OCI-LY1 (cell line): ENCODE measurements around the gene ZNF670.

ENCODE experiments used
- H2AFZ ChIP-seq: fragments of 200-600 bp; sonication (generic), shearing (Covaris generic); 2 replicates; pipeline ENCODE4 v1.6.0; 2014; ENCODE audit warnings: antibody characterized with exemption, mild to moderate bottlenecking, low read length
- H3F3A ChIP-seq: fragments of 200-600 bp; sonication (generic), shearing (Covaris generic); 2 replicates; pipeline ENCODE4 v1.6.0; 2014; ENCODE audit warnings: mild to moderate bottlenecking, antibody characterized with exemption, low read length, moderate library complexity; ENCODE audit not compliant: insufficient read depth
- H3K27ac ChIP-seq: fragments of 200-600 bp; sonication (generic); 2 replicates; pipeline ENCODE4 v1.5.1; 2014; ENCODE audit warnings: low read length, mixed run types, mild to moderate bottlenecking, low read depth; ENCODE audit not compliant: poor library complexity, severe bottlenecking
- H3K27me3 ChIP-seq: fragments of 200-600 bp; sonication (generic); 2 replicates; pipeline ENCODE4 v1.6.0; 2014; ENCODE audit warnings: antibody characterized with exemption, mild to moderate bottlenecking, low read length, moderate library complexity; ENCODE audit not compliant: insufficient read depth
- H3K36me3 ChIP-seq: fragments of 200-600 bp; sonication (generic); 2 replicates; pipeline ENCODE4 v1.6.1; 2014; ENCODE audit warnings: mild to moderate bottlenecking, antibody characterized with exemption, low read length, moderate library complexity, mixed read lengths; ENCODE audit not compliant: insufficient read depth
- H3K4me1 ChIP-seq: fragments of 200-600 bp; sonication (generic); 2 replicates; pipeline ENCODE4 v1.5.1; 2014; ENCODE audit warnings: mild to moderate bottlenecking, low read length, moderate library complexity; ENCODE audit not compliant: insufficient read depth, severe bottlenecking
- H3K4me2 ChIP-seq: fragments of 200-600 bp; sonication (generic), shearing (Covaris generic); 2 replicates; pipeline ENCODE4 v1.6.1; 2014; ENCODE audit warnings: low read length
- H3K4me3 ChIP-seq: fragments of 200-600 bp; sonication (generic); 2 replicates; pipeline ENCODE4 v1.5.1; 2014; ENCODE audit warnings: low read length, low read depth, mild to moderate bottlenecking, mixed read lengths; ENCODE audit not compliant: poor library complexity, severe bottlenecking
- H3K79me2 ChIP-seq: fragments of 200-600 bp; shearing (Covaris generic); 2 replicates; pipeline ENCODE4 v1.6.1; 2016; ENCODE audit warnings: mixed run types, low read length, mixed read lengths; ENCODE audit not compliant: insufficient read depth
- H3K9ac ChIP-seq: fragments of 200-600 bp; sonication (generic), shearing (Covaris generic); 2 replicates; pipeline ENCODE4 v1.6.1; 2014; ENCODE audit warnings: mild to moderate bottlenecking, low read length, mixed read lengths
- H3K9me2 ChIP-seq: fragments of 200-600 bp; sonication (generic), shearing (Covaris generic); 2 replicates; pipeline ENCODE4 v1.6.1; 2014; ENCODE audit warnings: low read depth, mild to moderate bottlenecking, low read length, mixed read lengths
- H3K9me3 ChIP-seq: fragments of 200-600 bp; shearing (Covaris generic); 2 replicates; pipeline ENCODE4 v1.6.1; 2014; ENCODE audit warnings: low read length, mixed read lengths
- H4K20me1 ChIP-seq: fragments of 200-600 bp; sonication (generic), shearing (Covaris generic); 2 replicates; pipeline ENCODE4 v1.6.0; 2016; ENCODE audit warnings: mild to moderate bottlenecking, low read length; ENCODE audit not compliant: insufficient read depth
- CTCF ChIP-seq: fragments of 200-600 bp; sonication (generic), shearing (Covaris generic); IDR thresholded peaks from 2 replicates; pipeline ENCODE4 v1.5.1; 2017; ENCODE audit warnings: mild to moderate bottlenecking, antibody characterized with exemption, low read length, moderate library complexity, mixed read lengths
- EZH2 ChIP-seq: fragments of 200-600 bp; sonication (generic), shearing (Covaris generic); IDR thresholded peaks from 2 replicates; pipeline ENCODE4 v1.8.0; 2017; ENCODE audit warnings: borderline replicate concordance, mixed run types, mild to moderate bottlenecking, antibody characterized with exemption, low read length, moderate library complexity, mixed read lengths

ZNF670 gene

DNA sequence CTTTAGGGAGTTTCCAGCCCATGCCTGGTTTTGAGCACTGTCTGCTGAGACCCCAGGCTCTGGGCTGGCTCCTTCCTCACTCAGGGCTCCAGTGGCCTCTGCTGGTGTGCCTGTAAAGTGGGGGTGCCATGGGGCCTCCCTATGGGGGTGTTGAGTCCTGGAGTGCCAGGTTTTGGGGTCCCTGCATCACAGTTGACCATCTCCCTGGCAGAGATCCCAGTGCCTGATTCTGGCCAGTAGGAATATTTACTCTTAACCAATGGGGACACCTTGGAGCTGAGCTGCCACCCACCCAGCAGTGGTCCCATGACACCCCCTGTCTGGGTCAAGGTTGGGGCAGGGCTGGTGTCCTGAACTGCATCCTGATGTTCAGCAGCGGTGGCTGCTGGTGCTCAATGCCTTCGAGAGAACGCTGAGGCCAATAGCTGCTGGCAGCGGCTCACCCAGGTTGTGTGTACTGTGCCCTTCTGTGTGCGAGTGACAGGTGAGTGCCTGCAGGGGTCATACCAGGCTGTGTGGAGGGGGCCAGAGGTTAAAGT lies 35.2 kb upstream of the ZNF670 start:
- Histone ChIP-seq H3K4me1 (no peaks in the 10 kb centered on the region), H3K79me2 (no peaks in the 10 kb centered on the region), H3K4me2 (no peak overlapping the region), H3K27me3 (no peaks in the 10 kb centered on the region), H3K9me2 (no peaks in the 10 kb centered on the region), H3K27ac (no peak overlapping the region), H3K9me3 (no peaks in the 10 kb centered on the region), H3K36me3 (no peaks in the 10 kb centered on the region), H3F3A (no peaks in the 10 kb centered on the region), H4K20me1 (no peaks in the 10 kb centered on the region), H3K9ac (no peak overlapping the region), H3K4me3 (no peak overlapping the region), H2AFZ (no peak overlapping the region)
- TF ChIP-seq EZH2: no peak
- TF ChIP-seq CTCF: no peak

GRCh38 chr1:247113094-247113497 lies 34.5 kb upstream of the ZNF670 start:
- no peak for TF ChIP-seq CTCF
- no peak for TF ChIP-seq EZH2
- Histone ChIP-seq H3F3A (no peaks in the 10 kb centered on the region), H3K9me3 (no peaks in the 10 kb centered on the region), H4K20me1 (no peaks in the 10 kb centered on the region), H3K9me2 (no peaks in the 10 kb centered on the region), H3K4me1 (no peaks in the 10 kb centered on the region), H3K4me3 (no peak overlapping the region), H3K27me3 (no peaks in the 10 kb centered on the region), H3K36me3 (no peaks in the 10 kb centered on the region), H2AFZ (no peak overlapping the region), H3K4me2 (no peak overlapping the region), H3K79me2 (no peaks in the 10 kb centered on the region), H3K9ac (no peak overlapping the region), H3K27ac (no peak overlapping the region)

DNA sequence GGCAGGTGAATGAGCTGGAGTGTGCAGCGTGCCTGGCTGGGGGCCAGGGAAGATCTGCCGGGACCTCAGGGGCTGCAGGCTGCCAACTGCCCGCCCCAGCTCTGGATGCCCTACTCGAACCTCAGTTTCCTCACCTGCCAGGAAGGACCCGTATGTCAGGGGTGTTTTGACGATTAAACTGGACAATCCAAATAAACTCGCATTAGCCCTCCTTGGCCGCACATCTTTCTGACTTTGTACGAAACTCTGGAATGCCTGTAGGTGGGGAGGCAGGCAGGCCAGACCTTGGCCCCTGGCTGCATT lies 33.8 kb upstream of the ZNF670 start:
- H3K4me1 ChIP-seq: no peaks in the 10 kb centered on the region
- H3K27ac ChIP-seq: no peak overlapping the region
- no peaks in the 10 kb centered on the region for H3K27me3 ChIP-seq
- H2AFZ ChIP-seq: no peak overlapping the region
- no peaks in the 10 kb centered on the region for H3K36me3 ChIP-seq
- H3F3A ChIP-seq: no peaks in the 10 kb centered on the region
- H3K9ac ChIP-seq: no peak overlapping the region
- H4K20me1 ChIP-seq: no peaks in the 10 kb centered on the region
- no peaks in the 10 kb centered on the region for H3K9me3 ChIP-seq
- H3K79me2 ChIP-seq: no peaks in the 10 kb centered on the region
- no peak overlapping the region for H3K4me2 ChIP-seq
- no peak for TF ChIP-seq CTCF
- TF ChIP-seq EZH2: no peak
- H3K9me2 ChIP-seq: no peaks in the 10 kb centered on the region
- no peak overlapping the region for H3K4me3 ChIP-seq
